Skeletal muscle tissue (tissue), 4 donors: ENCODE results near the gene SOCS6. TPM values are rescaled to one million over a fixed set of nuclear protein-coding genes. Genes with fewer than 3 reads are reported as not detected.
"Not testable (repeated sequence)": the region's sequence is repeated elsewhere in the genome, so short reads cannot be mapped to it uniquely, and the experiment has no call there.

Experiments
- H3K27ac ChIP-seq: one replicate; pipeline ENCODE4 v1.7.0; 2013; ENCODE audit warnings: mild to moderate bottlenecking, low read depth, low read length, inconsistent platforms
- H3K27me3 ChIP-seq, 3 donors: one replicate each; pipeline ENCODE4 v1.7.0; 2013; ENCODE audit warnings: low read length in 3 of 3; ENCODE audit not compliant: control insufficient read depth in 3 of 3, insufficient read depth in 3 of 3
- H3K36me3 ChIP-seq, 3 donors: one replicate each; pipeline ENCODE4 v1.7.0; 2013; ENCODE audit warnings: low read length in 3 of 3; ENCODE audit not compliant: control insufficient read depth in 3 of 3, insufficient read depth in 3 of 3
- H3K4me1 ChIP-seq, 3 donors: one replicate each; pipeline ENCODE4 v1.7.0; 2013; ENCODE audit warnings: low read length in 3 of 3, mild to moderate bottlenecking in 3 of 3; ENCODE audit not compliant: control insufficient read depth in 3 of 3, insufficient read depth in 3 of 3
- H3K4me3 ChIP-seq, 3 donors: one replicate each; pipeline ENCODE4 v1.7.0; 2013; ENCODE audit warnings: low read length in 3 of 3
- H3K9ac ChIP-seq, 3 donors: one replicate each; pipeline ENCODE4 v1.7.0; 2013; ENCODE audit warnings: low read length in 3 of 3, mild to moderate bottlenecking in 3 of 3, moderate library complexity in 2 of 3, low read depth in 1 of 3
- H3K9me3 ChIP-seq, 3 donors: one replicate each; pipeline ENCODE4 v1.7.0; 2013; ENCODE audit warnings: low read length in 3 of 3; ENCODE audit not compliant: control insufficient read depth in 3 of 3
- total RNA-seq: library from RNA; depleted of rRNA; stranded (reverse); fragments of >200 nt; gene quantifications from one replicate; pipeline ENCODE4 v1.2.3, GENCODE V29; 2014
- donor health status: Osteomylitis.

The SOCS6 gene
- 17.7 TPM for total RNA-seq

- H3K9ac ChIP-seq: peak within 1 kb of the TSS; percentile 88 to 98 (median 94)
- H3K27ac ChIP-seq: peak within 1 kb of the TSS; percentile 77
- H3K27me3 ChIP-seq: no peaks in the 10 kb centered on the region
- no peaks in the 10 kb centered on the region for H3K9me3 ChIP-seq
- H3K4me1 ChIP-seq: peaks cover 29 to 34% (median 29%) of the 10 kb centered on the region in 3 donors
- peak within 1 kb of the TSS; percentile 85 to 95 (median 89) for H3K4me3 ChIP-seq
- no peaks in the 10 kb centered on the region for H3K36me3 ChIP-seq
Measured at GRCh38 chr18:70288851-70289328, at the start of gene SOCS6. SOCS6 (plus strand) TSS chr18:70289045; CDS start chr18:70324669, 35,624 bp downstream.

GRCh38 chr18:70243131-70243929, 45.5 kb upstream of the SOCS6 start:
- Histone ChIP-seq H3K9me3 (no peaks in the 10 kb centered on the region), H3K36me3 (no peaks in the 10 kb centered on the region), H3K27ac (no peak overlapping the region), H3K9ac (no peak overlapping the region), H3K4me1 (peaks cover 0 to 6% (median 0%) of the 10 kb centered on the region in 3 donors), H3K4me3 (no peak overlapping the region), H3K27me3 (no peaks in the 10 kb centered on the region)

GRCh38 chr18:70246061-70246466, 42.8 kb upstream of the SOCS6 start:
- Histone ChIP-seq H3K27me3 (no peaks in the 10 kb centered on the region), H3K27ac (no peak overlapping the region), H3K9ac (peak overlapping the region; percentile 27 to 72 (median 33)), H3K4me3 (peak overlapping the region; percentile 40 to 42 (median 42)), H3K4me1 (peaks cover 0 to 6% (median 0%) of the 10 kb centered on the region in 3 donors), H3K9me3 (no peaks in the 10 kb centered on the region), H3K36me3 (no peaks in the 10 kb centered on the region)

GRCh38 chr18:70249118-70249517, 39.7 kb upstream of the SOCS6 start:
- Histone ChIP-seq H3K9ac (no peak overlapping the region), H3K4me1 (peaks cover 0 to 6% (median 0%) of the 10 kb centered on the region in 3 donors), H3K4me3 (no peak overlapping the region), H3K27ac (no peak overlapping the region), H3K9me3 (no peaks in the 10 kb centered on the region), H3K36me3 (no peaks in the 10 kb centered on the region), H3K27me3 (no peaks in the 10 kb centered on the region)

- not testable (repeated sequence) for H3K9me3 ChIP-seq, H3K4me1 ChIP-seq, H3K27me3 ChIP-seq, H3K36me3 ChIP-seq, H3K4me3 ChIP-seq, H3K27ac ChIP-seq, H3K9ac ChIP-seq
Measured at GRCh38 chr18:70249861-70250260, 39.0 kb upstream of the SOCS6 start.

- Histone ChIP-seq H3K9ac (no peak overlapping the region), H3K27ac (no peak overlapping the region), H3K4me1 (peaks cover 0 to 4% (median 0%) of the 10 kb centered on the region in 3 donors), H3K9me3 (no peaks in the 10 kb centered on the region), H3K27me3 (no peaks in the 10 kb centered on the region), H3K4me3 (no peak overlapping the region), H3K36me3 (no peaks in the 10 kb centered on the region)
Measured at GRCh38 chr18:70250781-70251180, 38.1 kb upstream of the SOCS6 start.

GRCh38 chr18:70256184-70256583, 32.7 kb upstream of the SOCS6 start:
- Histone ChIP-seq H3K27ac (no peak overlapping the region), H3K4me3 (no peak overlapping the region), H3K9ac (no peak overlapping the region), H3K36me3 (no peaks in the 10 kb centered on the region), H3K9me3 (no peaks in the 10 kb centered on the region), H3K27me3 (no peaks in the 10 kb centered on the region), H3K4me1 (no peaks in the 10 kb centered on the region)

GRCh38 chr18:70256994-70257393, 31.9 kb upstream of the SOCS6 start:
- H3K4me3 ChIP-seq: no peak overlapping the region
- no peaks in the 10 kb centered on the region for H3K36me3 ChIP-seq
- no peaks in the 10 kb centered on the region for H3K27me3 ChIP-seq
- H3K9ac ChIP-seq: no peak overlapping the region
- H3K4me1 ChIP-seq: no peaks in the 10 kb centered on the region
- H3K9me3 ChIP-seq: no peaks in the 10 kb centered on the region
- H3K27ac ChIP-seq: peak overlapping the region; percentile 34

- H3K36me3 ChIP-seq: no peaks in the 10 kb centered on the region
- H3K9ac ChIP-seq: no peak overlapping the region
- H3K27me3 ChIP-seq: no peaks in the 10 kb centered on the region
- H3K27ac ChIP-seq: no peak overlapping the region
- H3K4me3 ChIP-seq: no peak overlapping the region
- H3K4me1 ChIP-seq: no peaks in the 10 kb centered on the region
- H3K9me3 ChIP-seq: no peaks in the 10 kb centered on the region
Measured at GRCh38 chr18:70258243-70258642, 30.6 kb upstream of the SOCS6 start.

GRCh38 chr18:70260683-70261082, 28.2 kb upstream of the SOCS6 start:
- H3K4me1 ChIP-seq: no peaks in the 10 kb centered on the region
- no peak overlapping the region for H3K4me3 ChIP-seq
- no peaks in the 10 kb centered on the region for H3K27me3 ChIP-seq
- no peaks in the 10 kb centered on the region for H3K9me3 ChIP-seq
- H3K36me3 ChIP-seq: no peaks in the 10 kb centered on the region
- no peak overlapping the region for H3K9ac ChIP-seq
- H3K27ac ChIP-seq: no peak overlapping the region
